GM18520 (cell line): ENCODE results near the gene LAG3.
A peak's percentile ranks its signal among the peaks of the same experiment; 100 is the strongest.
"Not testable (repeated sequence)": the region's sequence is repeated elsewhere in the genome, so short reads cannot be mapped to it uniquely, and the experiment has no call there.

Experiments
- ATAC-seq: cut with Tn5 transposase; IDR thresholded peaks from one replicate; pipeline ENCODE4 v1.9.1; 2021; ENCODE audit not compliant: unreplicated experiment

Gene LAG3

DNA sequence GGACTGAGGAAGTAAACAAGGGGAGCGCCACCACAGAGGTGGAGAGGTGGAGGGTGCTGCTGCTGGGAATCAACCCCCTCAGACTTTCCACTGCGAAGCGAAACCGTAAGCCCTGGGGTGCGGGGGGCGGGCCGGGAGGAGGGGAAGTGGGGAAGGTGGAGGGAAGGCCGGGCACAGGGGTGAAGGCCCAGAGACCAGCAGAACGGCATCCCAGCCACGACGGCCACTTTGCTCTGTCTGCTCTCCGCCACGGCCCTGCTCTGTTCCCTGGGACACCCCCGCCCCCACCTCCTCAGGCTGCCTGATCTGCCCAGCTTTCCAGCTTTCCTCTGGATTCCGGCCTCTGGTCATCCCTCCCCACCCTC, at the start of gene LAG3:
Gene LAG3, plus strand, starts transcription at position 190 of the 365 bp plus-strand sequence. CDS start 333 bp downstream, outside the sequence.
- no peak for ATAC-seq

DNA sequence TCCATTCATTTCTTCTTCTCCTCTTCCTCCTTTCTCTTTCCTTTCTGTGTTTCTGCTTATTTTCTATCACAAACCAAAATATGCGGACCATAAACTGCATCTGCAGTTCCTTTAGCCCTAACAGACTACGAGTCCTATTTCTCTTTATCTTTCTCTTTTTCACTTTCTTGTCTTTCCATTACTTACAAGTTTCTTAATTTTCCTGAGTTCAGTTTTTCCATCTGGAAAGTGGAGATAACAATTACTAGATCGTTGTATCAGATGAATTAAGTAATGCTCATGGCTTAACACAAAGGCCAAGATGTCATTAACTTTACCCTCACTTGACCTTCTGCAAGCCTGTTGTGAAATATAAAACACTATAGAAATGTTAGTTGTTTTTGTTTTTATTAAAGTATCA, 49.5 kb upstream of the LAG3 start:
- ATAC-seq, result no peak

- ATAC-seq, result peak; percentile 92
These were observed 48.5 kb upstream of the LAG3 start, which contains the start of gene COPS7A for GRCh38 chr12:6723607-6724408. TSS of gene COPS7A (plus strand) at chr12:6724046. CDS start at chr12:6724657, 611 bp downstream.

DNA sequence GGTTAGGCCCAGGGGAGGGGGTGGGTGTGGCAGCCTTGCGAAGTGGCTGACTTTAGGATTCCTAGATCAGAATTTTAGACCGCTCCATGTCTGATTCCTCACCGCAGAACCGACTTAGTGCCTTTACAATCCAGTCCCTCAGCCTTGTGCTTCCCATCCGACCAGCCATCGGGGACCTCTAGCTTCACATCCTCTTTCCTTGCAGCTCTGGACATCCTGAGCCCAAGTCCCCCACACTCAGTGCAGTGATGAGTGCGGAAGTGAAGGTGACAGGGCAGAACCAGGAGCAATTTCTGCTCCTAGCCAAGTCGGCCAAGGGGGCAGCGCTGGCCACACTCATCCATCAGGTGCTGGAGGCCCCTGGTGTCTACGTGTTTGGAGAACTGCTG, 47.9 kb upstream of the LAG3 start:
- ATAC-seq, result no peak

DNA sequence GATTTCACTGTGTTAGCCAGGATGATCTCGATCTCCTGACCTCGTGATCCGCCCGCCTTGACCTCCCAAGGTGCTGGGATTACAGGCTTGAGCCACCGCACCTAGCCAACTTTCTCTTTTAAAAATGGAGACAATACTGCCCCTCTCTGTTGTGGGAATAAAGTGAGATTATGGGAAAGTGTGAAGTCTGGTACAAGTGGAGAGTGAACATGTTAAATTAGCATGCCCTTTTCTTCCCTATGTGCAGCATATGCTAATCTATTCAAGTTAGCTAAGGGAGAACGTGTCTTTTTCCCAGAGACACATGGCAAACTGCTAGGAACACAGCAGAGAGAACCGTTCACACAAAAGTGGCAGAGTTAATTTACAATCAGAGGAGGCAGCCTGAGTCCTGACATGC, 47.0 kb upstream of the LAG3 start:
- no peak for ATAC-seq

GRCh38 chr12:6729186-6729585, 43.1 kb upstream of the LAG3 start:
- no peak for ATAC-seq

GRCh38 chr12:6730169-6730568, 42.2 kb upstream of the LAG3 start:
- no peak for ATAC-seq

- no peak for ATAC-seq
These were observed 37.6 kb upstream of the LAG3 start for GRCh38 chr12:6734506-6735387.

- no peak for ATAC-seq
These were observed 36.7 kb upstream of the LAG3 start for GRCh38 chr12:6735448-6736191.

- no peak for ATAC-seq
These were observed 35.6 kb upstream of the LAG3 start for GRCh38 chr12:6736754-6737153.

GRCh38 chr12:6742080-6742479, 30.2 kb upstream of the LAG3 start:
- ATAC-seq, result not testable (repeated sequence)

- ATAC-seq, result no peak
These were observed 29.5 kb upstream of the LAG3 start for GRCh38 chr12:6742834-6743233.

GRCh38 chr12:6743300-6743699, 29.0 kb upstream of the LAG3 start:
- not testable (repeated sequence) for ATAC-seq

DNA sequence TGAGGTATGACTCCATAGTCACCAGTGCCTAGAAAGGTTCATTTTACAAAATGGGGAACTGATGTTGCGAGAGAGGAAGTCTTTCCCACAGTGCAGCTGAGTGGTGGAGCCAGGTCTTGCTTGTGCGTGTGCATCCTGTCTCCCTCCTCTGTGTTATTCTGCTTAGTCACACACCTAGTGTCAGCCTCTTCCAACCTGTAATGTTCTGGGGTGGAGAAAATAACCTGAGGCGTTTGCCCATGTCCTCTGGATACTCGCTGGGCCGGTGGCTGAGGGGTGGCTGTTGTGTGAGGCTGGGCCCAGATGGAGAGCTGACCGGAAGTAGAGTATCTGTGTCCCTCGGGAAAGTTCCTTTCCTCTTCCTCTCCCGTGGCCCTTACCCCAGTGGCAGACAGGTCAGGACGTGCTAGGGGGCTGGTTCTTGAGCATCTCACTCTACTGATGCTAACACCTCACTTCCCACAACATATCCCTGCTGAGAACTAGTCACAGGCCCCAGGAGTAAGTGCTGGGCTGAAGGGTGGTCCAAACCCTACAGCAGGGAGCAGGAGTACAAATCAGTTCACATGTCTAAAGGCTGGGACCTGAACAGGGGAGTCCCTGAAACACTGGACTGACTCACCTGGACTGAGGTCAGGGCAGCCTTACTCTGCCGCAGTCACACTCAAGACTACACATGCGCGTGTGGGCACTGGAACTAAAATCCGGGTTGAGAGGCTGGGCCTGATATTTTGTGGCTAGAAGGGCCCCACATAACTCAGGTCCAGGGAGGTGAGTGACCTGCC, 26.4 kb upstream of the LAG3 start:
- ATAC-seq, result no peak

GRCh38 chr12:6747216-6747615, 25.1 kb upstream of the LAG3 start:
- no peak for ATAC-seq

GRCh38 chr12:6748761-6749160, 23.6 kb upstream of the LAG3 start:
- no peak for ATAC-seq

DNA sequence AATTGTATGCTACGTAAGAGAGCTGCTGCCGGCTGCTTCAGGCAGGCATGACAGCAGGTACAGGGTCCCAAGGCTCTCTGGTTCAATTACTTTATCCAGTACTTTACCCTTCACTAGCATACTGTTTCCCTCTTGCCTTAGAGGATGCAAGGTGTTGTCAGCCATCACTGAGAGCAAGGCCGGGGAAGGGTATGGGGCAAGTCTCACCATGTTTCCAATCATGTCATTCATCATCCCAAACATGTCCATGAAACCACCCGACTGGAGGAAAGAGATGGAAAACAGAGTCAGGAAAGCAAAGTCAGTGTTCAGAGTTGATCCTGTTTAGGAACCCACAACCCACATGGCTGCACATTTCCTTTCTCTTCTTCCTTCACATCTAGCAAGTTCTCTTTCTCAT, 21.8 kb upstream of the LAG3 start:
- no peak for ATAC-seq

GRCh38 chr12:6751767-6752166, 20.6 kb upstream of the LAG3 start:
- no peak for ATAC-seq

- no peak for ATAC-seq
These were observed 20.0 kb upstream of the LAG3 start for GRCh38 chr12:6752167-6752920.
